ENCODE data around the gene ABHD16B. TPM values are rescaled to one million over a fixed set of nuclear protein-coding genes. Genes with fewer than 3 reads are reported as not detected.
A peak's percentile ranks its signal among the peaks of the same experiment; 100 is the strongest.

ABHD16B gene
- total and polyA plus RNA-seq, 2 donors (not counting 3 experiments of a cell fraction or from before 2014, with no cell fraction given), result not detected

GRCh38 chr20:63855363-63856097, 5.8 kb upstream of the ABHD16B start:
- Histone ChIP-seq H3K4me1 (ENCODE audit: control insufficient read depth, extremely low read depth, insufficient read depth, low read length) (peaks cover 23% of the 10 kb centered on the region), H3K4me3 (replicated peaks in 1 of 3; ENCODE audit: insufficient read depth in 1 of 3, low read depth in 1 of 3, low read length in 3 of 3) (peak overlapping the region in 1 of 3 experiments; percentile 3), H3K79me2 (ENCODE audit: control insufficient read depth, insufficient read depth, low read length) (no peaks in the 10 kb centered on the region), H3K27me3 (ENCODE audit: control insufficient read depth in 2 of 2, insufficient read depth in 2 of 2, low read length in 2 of 2) (peaks cover 0 to 5% of the 10 kb centered on the region in 2 experiments), H4K20me1 (replicated peaks; ENCODE audit: control insufficient read depth, extremely low read depth, insufficient read depth, low read length) (no peaks in the 10 kb centered on the region), H3K27ac (ENCODE audit: insufficient read depth, low read depth, low read length) (no peak overlapping the region), H3K9me1 (replicated peaks; ENCODE audit: control insufficient read depth, extremely low read depth, insufficient read depth, low read length) (no peaks in the 10 kb centered on the region), H3K9me3 (replicated peaks; ENCODE audit: control insufficient read depth, insufficient read depth, low read length) (no peaks in the 10 kb centered on the region), H3K4me2 (ENCODE audit: insufficient read depth, low read length) (no peak overlapping the region), H3K36me3 (ENCODE audit: control insufficient read depth in 2 of 2, extremely low read depth in 1 of 2, insufficient read depth in 2 of 2, low read length in 2 of 2) (no peaks in the 10 kb centered on the region), H3K9ac (replicated peaks; ENCODE audit: extremely low read depth, insufficient read depth, low read length) (no peak overlapping the region), H2AFZ (ENCODE audit: low read depth, low read length) (no peak overlapping the region)
- dilution Hi-C loops (cut with MboI; ENCODE audit: extremely low pct_ligation_motif_present, low sequenced_read_pairs) (no loop called here), intact Hi-C loops (cut with micrococcal nuclease) (no loop called here)
- POLR2A ChIA-PET, result interaction anchor here (0.6 kb wide), 1 partner anchor 265 kb away, joined by 4 read pairs; no protein-coding TSS in a partner anchor
- no TSS peak for BruUV-seq (replicated peaks)
- CTCF ChIA-PET, result interaction anchor here (0.9 to 3.4 kb wide), 3 partner anchors 8 to 82 kb away, joined by 3 to 12 read pairs (median 5); no protein-coding TSS in a partner anchor
- FAIRE-seq, result no peak
- TF ChIP-seq POLR2A (IDR thresholded peaks at IDR 0.05; ENCODE audit: low read depth, low read length) (no peak), JUN (IDR thresholded peaks at IDR 0.05; ENCODE audit: borderline replicate concordance, insufficient read depth, insufficient read length, low read depth) (no peak), MYC (IDR thresholded peaks at IDR 0.05; ENCODE audit: low read depth, low read length) (no peak), MAX (IDR thresholded peaks at IDR 0.05; ENCODE audit: insufficient read depth, insufficient read length) (no peak), EZH2 (IDR thresholded peaks at IDR 0.05; ENCODE audit: borderline replicate concordance, low read depth, low read length, severe bottlenecking) (no peak), GATA2 (IDR thresholded peaks at IDR 0.05; ENCODE audit: insufficient read depth, insufficient read length, low read depth, low read length) (no peak), FOS (IDR thresholded peaks at IDR 0.05; ENCODE audit: borderline replicate concordance, insufficient read depth, low read length) (no peak)
- no peak for DNase-seq (ENCODE audit: low read depth, low spot score)

Data from endothelial cell of umbilical vein (primary cell).